ENCODE data around the gene DIAPH2. TPM values are rescaled to one million over a fixed set of nuclear protein-coding genes. Genes with fewer than 3 reads are reported as not detected.

The DIAPH2 gene
- total and polyA plus RNA-seq, 10 donors = 2.5 to 32.1 (median 17.7) TPM

- Histone ChIP-seq H3K4me3 (no peak overlapping the region), H3K4me1 (peaks cover 0 to 23% (median 2%) of the 10 kb centered on the region in 6 donors), H3K36me3 (no peaks in the 10 kb centered on the region), H3K27ac (no peak overlapping the region), H3K27me3 (replicated peaks in 1 of 7) (peaks cover 0 to 8% (median 0%) of the 10 kb centered on the region in 7 donors), H3K9me3 (no peaks in the 10 kb centered on the region)
- intact Hi-C loops (cut with DNase I; ENCODE audit: low total_unique reads) = no loop called here
- 78 to 91% (median 88%) methylated on average over 4 of the region's 4 CpGs; no CpG with 5 or more reads in 1 of the 5 donors for WGBS, 5 donors
- DNase-seq = no peak
- TF ChIP-seq POLR2AphosphoS5 (IDR thresholded peaks at IDR 0.05) (no peak), POLR2A (IDR thresholded peaks at IDR 0.05) (no peak), CTCF (IDR thresholded peaks at IDR 0.05 in 8 of 11, conservative IDR thresholded peaks at IDR 0.05 in 3 of 11) (no peak)
Observed at GRCh38 chrX:96682516-96682915, 2.1 kb upstream of the DIAPH2 start.

GRCh38 chrX:96683997-96684338 is 674 bp upstream of the DIAPH2 start:
- intact Hi-C loops (cut with DNase I; ENCODE audit: low total_unique reads) = no loop called here
- Histone ChIP-seq H3K4me3 (peak overlapping the region in 7 of 8 donors; percentile 60 to 72 (median 68)), H3K36me3 (no peaks in the 10 kb centered on the region), H3K9me3 (no peaks in the 10 kb centered on the region), H3K27ac (peak overlapping the region in 6 of 8 donors; percentile 69 to 87 (median 81)), H3K27me3 (replicated peaks in 1 of 7) (peaks cover 0 to 8% (median 0%) of the 10 kb centered on the region in 7 donors), H3K4me1 (peaks cover 0 to 23% (median 2%) of the 10 kb centered on the region in 6 donors)
- 22 to 47% (median 37%) methylated on average over 7 to 8 of the region's 8 CpGs for WGBS, 5 donors
- TF ChIP-seq CTCF (IDR thresholded peaks at IDR 0.05 in 8 of 11, conservative IDR thresholded peaks at IDR 0.05 in 3 of 11) = no peak
- no peak for TF ChIP-seq POLR2A (IDR thresholded peaks at IDR 0.05)
- TF ChIP-seq POLR2AphosphoS5 (IDR thresholded peaks at IDR 0.05) = no peak
- no peak for DNase-seq

GRCh38 chrX:96685210-96686099 is 813 bp downstream of the DIAPH2 start:
- DNase-seq = peak; percentile 86
- peak overlapping the region; percentile 51 to 87 (median 78) for H3K27ac ChIP-seq
- peaks cover 0 to 8% (median 0%) of the 10 kb centered on the region in 7 donors for H3K27me3 ChIP-seq (replicated peaks in 1 of 7)
- no peaks in the 10 kb centered on the region for H3K9me3 ChIP-seq
- no peaks in the 10 kb centered on the region for H3K36me3 ChIP-seq
- H3K4me3 ChIP-seq = peak overlapping the region; percentile 52 to 72 (median 67)
- TF ChIP-seq POLR2AphosphoS5 (IDR thresholded peaks at IDR 0.05) (no peak), POLR2A (IDR thresholded peaks at IDR 0.05) (no peak), CTCF (IDR thresholded peaks at IDR 0.05 in 8 of 11, conservative IDR thresholded peaks at IDR 0.05 in 3 of 11) (no peak)
- peaks cover 0 to 23% (median 2%) of the 10 kb centered on the region in 6 donors for H3K4me1 ChIP-seq
- intact Hi-C loops (cut with DNase I; ENCODE audit: low total_unique reads) = no loop called here
- WGBS, 5 donors = 1 to 19% (median 2%) methylated on average over 18 to 38 of the region's 38 CpGs

GRCh38 chrX:96687776-96688175 is 3.1 kb downstream of the DIAPH2 start:
- intact Hi-C loops (cut with DNase I; ENCODE audit: low total_unique reads) = no loop called here
- no peak for TF ChIP-seq POLR2A (IDR thresholded peaks at IDR 0.05)
- no peak for TF ChIP-seq POLR2AphosphoS5 (IDR thresholded peaks at IDR 0.05)
- TF ChIP-seq CTCF (IDR thresholded peaks at IDR 0.05 in 8 of 11, conservative IDR thresholded peaks at IDR 0.05 in 3 of 11) = no peak
- Histone ChIP-seq H3K27me3 (replicated peaks in 1 of 7) (peaks cover 0 to 8% (median 0%) of the 10 kb centered on the region in 7 donors), H3K27ac (no peak overlapping the region), H3K4me3 (no peak overlapping the region), H3K36me3 (no peaks in the 10 kb centered on the region), H3K9me3 (no peaks in the 10 kb centered on the region), H3K4me1 (peaks cover 0 to 23% (median 2%) of the 10 kb centered on the region in 6 donors)
- WGBS, 5 donors = 89 to 95% (median 93%) methylated on average over 2 of the region's 2 CpGs
- no peak for DNase-seq

Measured in spleen (tissue), 11 donors.